HUES48 (cell line): ENCODE measurements around the gene RAPGEF4.

ENCODE experiments used
- H3K27ac ChIP-seq: one replicate; pipeline ENCODE4 v1.7.0; 2013; ENCODE audit warnings: low read depth, low read length, inconsistent platforms
- H3K27me3 ChIP-seq: 2 replicates; pipeline ENCODE4 v1.6.1; 2013; ENCODE audit warnings: mild to moderate bottlenecking, low read length; ENCODE audit not compliant: control insufficient read depth, insufficient read depth
- H3K36me3 ChIP-seq: 2 replicates; pipeline ENCODE4 v1.6.1; 2013; ENCODE audit warnings: low read length; ENCODE audit not compliant: control insufficient read depth, insufficient read depth
- H3K4me1 ChIP-seq: 2 replicates; pipeline ENCODE4 v1.6.1; 2013; ENCODE audit warnings: mild to moderate bottlenecking, low read length; ENCODE audit not compliant: control insufficient read depth, insufficient read depth
- H3K4me3 ChIP-seq: 2 replicates; pipeline ENCODE4 v1.5.1; 2013; ENCODE audit warnings: mild to moderate bottlenecking, low read depth, low read length
- H3K9ac ChIP-seq: 2 replicates; pipeline ENCODE4 v1.6.1; 2013; ENCODE audit warnings: mild to moderate bottlenecking, low read depth, low read length, moderate library complexity
- H3K9me3 ChIP-seq: 2 replicates; pipeline ENCODE4 v1.6.1; 2013; ENCODE audit warnings: low read length; ENCODE audit not compliant: control insufficient read depth, insufficient read depth

The RAPGEF4 gene

DNA sequence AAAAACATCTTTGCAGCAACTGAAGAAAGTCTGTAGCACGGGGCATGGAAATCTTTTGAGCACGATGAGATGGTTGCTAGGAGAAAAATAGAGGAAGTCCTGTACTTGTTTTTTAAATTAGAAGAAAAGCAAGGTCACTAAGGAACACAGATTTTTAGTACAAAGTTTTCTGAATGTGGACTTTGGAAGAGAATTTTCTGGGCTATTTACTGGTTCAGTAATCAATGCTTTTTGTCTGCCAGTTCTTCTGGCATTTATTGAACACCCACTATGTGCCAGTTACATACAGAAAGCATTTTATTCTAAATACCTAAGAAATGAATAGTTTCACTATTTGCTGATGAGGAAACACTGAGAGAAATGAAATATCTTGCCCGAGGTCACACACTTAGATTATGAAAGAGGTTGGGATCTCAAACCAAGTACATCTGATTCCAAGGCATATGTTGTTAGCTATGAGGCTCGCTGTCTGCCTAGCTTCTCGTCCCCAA is 324.4 kb downstream of the RAPGEF4 start:
- Histone ChIP-seq H3K4me3 (no peak overlapping the region), H3K9me3 (no peaks in the 10 kb centered on the region), H3K27me3 (no peaks in the 10 kb centered on the region), H3K36me3 (no peaks in the 10 kb centered on the region), H3K9ac (no peak overlapping the region), H3K27ac (no peak overlapping the region), H3K4me1 (no peaks in the 10 kb centered on the region)

DNA sequence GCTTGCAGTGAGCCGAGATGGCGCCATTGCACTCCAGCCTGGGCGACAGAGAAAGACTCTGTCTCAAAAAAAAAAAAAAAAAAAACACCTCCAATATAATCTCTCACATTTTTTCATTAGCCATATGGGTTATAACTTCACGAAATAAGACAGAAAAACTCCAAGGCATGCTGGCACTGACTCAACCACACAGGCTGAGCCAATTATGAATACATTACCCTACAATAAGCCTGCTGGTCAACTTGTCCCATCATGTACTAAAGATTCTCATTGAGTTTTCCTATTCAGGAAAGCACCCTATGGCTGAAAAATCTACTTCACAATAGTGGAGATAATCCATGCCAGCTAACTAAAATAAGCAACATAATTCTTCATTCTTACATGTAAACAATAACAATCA is 327.2 kb downstream of the RAPGEF4 start:
- H3K27ac ChIP-seq = no peak overlapping the region

DNA sequence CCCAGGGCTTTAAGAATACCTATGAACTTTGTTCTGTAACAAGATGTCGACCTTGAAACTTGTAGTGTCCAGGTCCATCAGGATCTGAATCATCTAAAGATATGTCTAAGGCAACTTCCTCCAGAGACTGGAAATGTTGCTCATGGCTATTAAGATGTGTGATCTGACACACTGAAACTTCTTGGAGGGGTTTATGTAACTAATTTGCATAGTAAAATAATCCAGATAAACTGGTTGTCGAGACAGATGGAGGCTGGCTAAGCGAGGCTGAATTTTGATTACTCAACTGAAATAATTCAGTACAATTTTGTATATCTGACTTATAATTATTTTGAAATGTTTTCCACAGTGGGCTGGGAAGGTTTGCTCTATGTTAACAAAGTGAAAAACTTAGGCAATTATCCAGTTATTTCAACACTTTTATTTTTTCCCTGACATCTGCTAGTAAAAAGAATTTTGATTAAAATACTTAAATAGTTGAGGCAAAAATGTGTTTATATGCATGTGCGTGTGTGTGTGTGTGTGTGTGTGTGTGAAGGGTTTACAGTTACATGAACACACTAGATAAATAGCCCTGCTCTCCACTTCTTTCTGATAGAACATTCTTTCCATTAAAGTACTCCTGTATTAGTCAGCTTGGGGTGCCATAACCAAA is 328.6 kb downstream of the RAPGEF4 start:
- no peak overlapping the region for H3K4me3 ChIP-seq
- no peaks in the 10 kb centered on the region for H3K36me3 ChIP-seq
- H3K27me3 ChIP-seq = no peaks in the 10 kb centered on the region
- no peaks in the 10 kb centered on the region for H3K4me1 ChIP-seq
- H3K9me3 ChIP-seq = no peaks in the 10 kb centered on the region
- H3K9ac ChIP-seq = no peak overlapping the region
- no peak overlapping the region for H3K27ac ChIP-seq

More for the DNA sequence above, 327.2 kb downstream of the RAPGEF4 start:
- no peaks in the 10 kb centered on the region for H3K4me1 ChIP-seq
- H3K4me3 ChIP-seq = no peak overlapping the region
- no peaks in the 10 kb centered on the region for H3K9me3 ChIP-seq
- no peaks in the 10 kb centered on the region for H3K36me3 ChIP-seq
- H3K27me3 ChIP-seq = no peaks in the 10 kb centered on the region
- H3K9ac ChIP-seq = no peak overlapping the region

DNA sequence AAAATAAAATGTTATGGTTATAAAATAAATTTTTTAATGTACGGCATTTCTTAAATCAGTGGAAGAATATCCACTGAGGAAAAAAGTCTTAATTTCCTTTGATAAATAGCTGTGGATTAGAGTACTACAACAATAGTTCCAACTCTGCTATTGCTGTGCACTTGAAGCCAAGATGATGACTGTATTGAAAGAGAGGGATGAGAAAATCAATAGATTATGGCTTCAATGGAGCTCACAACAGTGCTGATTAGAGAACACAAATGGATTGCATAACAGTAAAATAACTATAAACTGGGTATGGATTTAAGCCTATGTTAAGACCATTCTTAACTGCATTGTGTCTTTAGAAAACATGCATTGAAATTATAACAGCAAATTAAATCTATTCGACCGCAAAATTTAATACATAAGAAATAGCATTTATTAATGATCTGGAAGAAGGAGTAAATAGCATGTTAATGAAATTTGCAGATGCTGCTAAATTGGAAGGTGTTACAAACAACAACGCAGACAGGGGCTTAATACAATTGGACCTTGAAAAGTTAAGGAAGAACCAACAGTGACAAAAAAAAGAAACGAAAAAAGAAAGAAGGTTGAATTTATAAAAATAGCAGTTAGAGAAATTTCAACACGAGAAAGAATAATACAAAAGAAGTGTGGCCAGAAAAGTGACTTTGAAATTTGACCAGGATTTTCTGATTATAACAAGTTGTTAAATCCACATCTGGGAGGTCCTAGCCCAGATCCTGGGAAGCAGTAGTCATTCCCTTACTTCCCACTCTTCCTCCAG is 331.4 kb downstream of the RAPGEF4 start:
- Histone ChIP-seq H3K27me3 (peaks cover 4% of the 10 kb centered on the region; the same call in 1 of the 2 replicates), H3K9me3 (no peaks in the 10 kb centered on the region), H3K36me3 (no peaks in the 10 kb centered on the region), H3K4me3 (no peak overlapping the region), H3K27ac (no peak overlapping the region), H3K4me1 (no peaks in the 10 kb centered on the region), H3K9ac (no peak overlapping the region)

DNA sequence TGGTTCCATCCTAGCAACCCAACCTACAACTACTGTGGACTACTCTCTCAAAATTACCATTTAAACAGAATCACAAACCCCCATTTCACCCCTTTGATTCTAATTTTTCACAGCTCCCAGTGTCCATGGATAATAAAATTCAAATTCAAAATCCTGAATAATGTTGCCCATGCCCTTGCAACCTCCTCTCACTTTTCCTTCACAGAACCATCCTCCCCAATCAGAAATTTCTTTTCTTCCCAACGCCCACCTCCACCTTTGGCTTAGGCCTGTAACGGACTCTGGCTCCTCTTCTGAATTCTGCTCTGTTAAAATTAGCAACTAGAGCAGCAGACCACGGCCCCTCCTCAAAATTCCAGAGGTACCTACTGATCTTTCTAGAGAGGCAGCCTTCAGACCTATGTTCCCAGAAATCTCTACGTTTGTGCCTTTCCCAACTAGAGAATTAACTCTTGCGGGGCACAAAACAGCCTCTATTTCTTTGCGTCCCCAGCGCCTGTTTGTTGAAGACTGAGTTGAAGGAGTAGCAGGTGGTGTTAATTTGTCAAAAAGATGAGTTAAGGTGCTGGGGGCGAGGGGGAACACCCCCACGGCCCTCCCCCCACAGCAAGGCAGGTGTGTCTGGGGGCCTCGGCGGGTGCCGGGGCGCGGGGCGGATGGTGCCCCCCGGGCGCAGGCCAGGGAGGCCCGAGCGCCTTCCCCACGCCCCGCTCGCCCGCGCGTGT is 339.6 kb downstream of the RAPGEF4 start:
- Histone ChIP-seq H3K9me3 (no peaks in the 10 kb centered on the region), H3K27ac (no peak overlapping the region), H3K9ac (peak overlapping the region; percentile 81), H3K36me3 (no peaks in the 10 kb centered on the region), H3K4me1 (peaks cover 7% of the 10 kb centered on the region), H3K27me3 (peaks cover 10% of the 10 kb centered on the region), H3K4me3 (peak overlapping the region; percentile 92)

DNA sequence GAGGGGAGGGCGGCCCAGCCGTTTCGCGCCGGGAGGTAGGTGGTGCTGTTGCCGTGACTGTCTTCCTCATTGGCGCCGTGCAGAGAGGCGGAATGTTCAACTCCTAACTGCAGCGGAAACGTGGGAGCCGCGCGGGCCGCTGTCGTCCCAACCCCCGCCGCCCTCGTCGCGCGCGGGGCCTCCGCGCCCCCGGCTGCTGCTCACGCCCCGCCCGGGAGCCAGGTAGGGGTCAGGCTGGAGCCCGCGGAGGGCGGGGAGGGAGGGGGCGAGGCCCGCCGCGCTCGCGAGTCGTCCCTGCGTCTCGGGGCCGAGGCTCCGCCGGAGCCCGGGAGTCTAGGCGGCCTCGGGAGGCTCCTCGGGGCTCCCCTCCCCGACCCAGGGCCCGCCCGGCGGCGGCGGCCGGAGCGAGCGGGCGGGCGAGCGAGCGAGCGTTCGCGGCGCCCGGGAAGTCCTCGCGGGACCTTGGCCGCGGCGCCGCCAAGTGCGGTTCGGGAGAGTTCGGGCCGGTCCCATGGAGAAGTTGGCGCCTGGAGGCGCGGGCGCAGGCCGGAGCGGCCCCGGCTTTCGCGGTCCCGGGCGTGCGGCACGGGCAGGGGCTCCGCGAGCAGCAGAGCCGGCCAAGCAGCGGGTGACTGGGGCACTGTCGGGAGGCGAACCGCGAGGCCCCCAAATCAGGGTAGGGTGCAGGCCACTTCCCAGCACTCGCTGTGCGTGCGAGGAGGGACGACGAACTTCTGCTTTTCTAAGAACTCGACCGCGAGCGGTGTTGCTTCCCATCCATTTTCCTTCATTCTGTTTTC is 340.3 kb downstream of the RAPGEF4 start, which contains the start of gene MAP3K20:
TSS of gene MAP3K20 (plus strand) at position 66 of the 800 bp plus-strand sequence. CDS start 15,186 bp downstream, outside the sequence.
- Histone ChIP-seq H3K4me3 (peak within 1 kb of the TSS; percentile 92), H3K36me3 (no peaks in the 10 kb centered on the region), H3K27me3 (peaks cover 9% of the 10 kb centered on the region), H3K4me1 (peaks cover 7% of the 10 kb centered on the region), H3K9ac (peak within 1 kb of the TSS; percentile 81), H3K27ac (peak within 1 kb of the TSS; percentile 66), H3K9me3 (no peaks in the 10 kb centered on the region)

DNA sequence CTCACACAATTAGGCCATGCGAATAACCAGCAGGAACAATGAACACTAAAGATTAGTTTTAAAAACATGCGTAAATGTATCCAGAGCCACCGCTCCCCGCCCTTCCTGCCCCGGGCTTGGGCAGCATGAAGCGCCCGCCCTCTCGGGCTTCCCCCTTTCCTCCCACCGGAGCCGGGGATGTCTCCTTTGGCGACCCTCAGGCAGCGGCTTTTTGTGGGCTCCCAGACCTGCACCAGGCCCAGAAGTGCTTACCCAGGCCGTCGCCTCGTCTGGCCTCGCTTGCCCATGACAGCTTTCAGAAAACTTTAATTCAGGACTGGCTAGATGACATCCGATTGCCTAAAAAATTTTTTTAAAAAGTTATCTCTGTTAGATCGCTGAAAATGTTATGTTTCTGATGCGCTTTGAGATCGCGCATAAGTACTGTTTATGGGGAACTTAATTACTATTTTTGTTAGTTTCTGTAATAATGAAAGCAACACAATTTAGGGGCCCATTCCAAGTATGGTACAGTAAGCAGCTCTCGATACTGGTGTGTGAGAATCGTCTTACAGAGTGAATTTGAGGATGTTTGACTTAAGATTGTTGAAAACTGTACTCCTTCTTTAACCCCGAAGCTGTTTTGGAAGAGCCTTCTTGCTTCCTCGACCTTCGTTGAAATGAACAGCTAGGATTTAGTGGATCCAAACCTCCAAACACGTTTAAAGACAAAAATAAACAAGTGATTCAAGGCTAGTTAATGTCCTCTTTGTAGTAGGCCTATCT is 341.1 kb downstream of the RAPGEF4 start:
- H3K27ac ChIP-seq = peak overlapping the region; percentile 66
- peaks cover 7% of the 10 kb centered on the region for H3K4me1 ChIP-seq
- no peaks in the 10 kb centered on the region for H3K9me3 ChIP-seq
- H3K36me3 ChIP-seq = no peaks in the 10 kb centered on the region
- H3K4me3 ChIP-seq = peak overlapping the region; percentile 92
- H3K9ac ChIP-seq = peak overlapping the region; percentile 81
- H3K27me3 ChIP-seq = peaks cover 9% of the 10 kb centered on the region

DNA sequence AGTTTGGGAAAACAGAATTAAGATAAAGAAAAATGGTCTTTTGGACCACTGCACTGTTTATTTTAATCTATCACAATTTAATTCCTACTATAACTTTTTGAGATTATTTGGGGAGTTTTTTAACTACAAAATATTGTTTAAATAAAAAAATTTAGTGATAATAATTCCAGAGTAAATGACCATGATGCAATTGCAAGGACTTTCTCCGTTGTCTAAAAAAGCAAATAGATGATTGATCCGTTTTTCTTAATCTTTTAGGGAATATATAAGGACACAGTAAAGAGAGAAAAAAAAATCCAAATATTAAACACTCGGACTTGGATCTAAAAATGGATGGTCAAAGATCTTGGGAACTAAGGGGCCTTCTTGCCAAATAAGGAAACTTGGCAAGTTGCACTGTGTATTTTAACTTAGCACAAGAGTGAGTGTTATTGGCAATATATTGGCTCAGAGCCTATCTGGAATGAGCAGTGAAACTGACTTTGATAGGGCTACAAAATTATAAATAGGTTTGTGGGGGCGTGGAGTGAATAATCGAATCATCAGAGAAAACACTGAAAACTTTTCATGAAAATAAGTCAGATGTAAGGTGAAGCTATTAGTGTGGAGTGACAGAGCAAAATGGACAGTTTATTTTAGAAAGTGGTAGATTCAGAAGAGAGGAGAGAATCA is 342.0 kb downstream of the RAPGEF4 start:
- H3K4me3 ChIP-seq = peak overlapping the region; percentile 9; the same call in 1 of the 2 replicates
- H3K9ac ChIP-seq = no peak overlapping the region
- H3K4me1 ChIP-seq = peaks cover 7% of the 10 kb centered on the region
- H3K27me3 ChIP-seq = peaks cover 9% of the 10 kb centered on the region
- H3K36me3 ChIP-seq = no peaks in the 10 kb centered on the region
- H3K9me3 ChIP-seq = no peaks in the 10 kb centered on the region
- H3K27ac ChIP-seq = no peak overlapping the region

DNA sequence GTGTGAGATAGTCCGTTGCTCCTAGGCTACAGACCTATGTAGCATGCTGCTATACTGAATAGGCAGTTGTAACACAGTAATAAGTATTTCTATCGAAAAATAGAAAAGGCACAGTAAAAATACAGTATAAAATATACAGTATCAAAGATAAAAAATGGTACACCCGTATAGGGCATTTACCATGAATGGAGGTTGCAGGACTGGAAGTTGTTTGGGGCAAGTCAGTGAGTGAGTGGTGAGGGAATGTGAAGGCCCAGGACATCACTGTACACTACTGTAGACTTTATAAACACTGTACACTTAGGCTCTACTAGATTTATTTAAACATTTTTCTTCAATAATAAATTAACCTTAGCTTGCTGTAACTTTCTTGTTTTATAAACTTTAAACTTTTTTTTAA is 343.5 kb downstream of the RAPGEF4 start:
- peaks cover 9% of the 10 kb centered on the region for H3K27me3 ChIP-seq
- H3K36me3 ChIP-seq = no peaks in the 10 kb centered on the region
- no peak overlapping the region for H3K9ac ChIP-seq
- peaks cover 7% of the 10 kb centered on the region for H3K4me1 ChIP-seq
- H3K4me3 ChIP-seq = no peak overlapping the region
- H3K9me3 ChIP-seq = no peaks in the 10 kb centered on the region
- no peak overlapping the region for H3K27ac ChIP-seq
